TTC549 (cell line): ENCODE results near the gene ZNF326.

Source experiments
- FAIRE-seq: peaks from 2 replicates; lab custom pipeline; 2012; peaks lifted over from hg19 to GRCh38; lab: Jason Lieb, UNC

ZNF326 gene, protein sequence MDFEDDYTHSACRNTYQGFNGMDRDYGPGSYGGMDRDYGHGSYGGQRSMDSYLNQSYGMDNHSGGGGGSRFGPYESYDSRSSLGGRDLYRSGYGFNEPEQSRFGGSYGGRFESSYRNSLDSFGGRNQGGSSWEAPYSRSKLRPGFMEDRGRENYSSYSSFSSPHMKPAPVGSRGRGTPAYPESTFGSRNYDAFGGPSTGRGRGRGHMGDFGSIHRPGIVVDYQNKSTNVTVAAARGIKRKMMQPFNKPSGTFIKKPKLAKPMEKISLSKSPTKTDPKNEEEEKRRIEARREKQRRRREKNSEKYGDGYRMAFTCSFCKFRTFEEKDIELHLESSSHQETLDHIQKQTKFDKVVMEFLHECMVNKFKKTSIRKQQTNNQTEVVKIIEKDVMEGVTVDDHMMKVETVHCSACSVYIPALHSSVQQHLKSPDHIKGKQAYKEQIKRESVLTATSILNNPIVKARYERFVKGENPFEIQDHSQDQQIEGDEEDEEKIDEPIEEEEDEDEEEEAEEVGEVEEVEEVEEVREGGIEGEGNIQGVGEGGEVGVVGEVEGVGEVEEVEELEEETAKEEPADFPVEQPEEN

DNA sequence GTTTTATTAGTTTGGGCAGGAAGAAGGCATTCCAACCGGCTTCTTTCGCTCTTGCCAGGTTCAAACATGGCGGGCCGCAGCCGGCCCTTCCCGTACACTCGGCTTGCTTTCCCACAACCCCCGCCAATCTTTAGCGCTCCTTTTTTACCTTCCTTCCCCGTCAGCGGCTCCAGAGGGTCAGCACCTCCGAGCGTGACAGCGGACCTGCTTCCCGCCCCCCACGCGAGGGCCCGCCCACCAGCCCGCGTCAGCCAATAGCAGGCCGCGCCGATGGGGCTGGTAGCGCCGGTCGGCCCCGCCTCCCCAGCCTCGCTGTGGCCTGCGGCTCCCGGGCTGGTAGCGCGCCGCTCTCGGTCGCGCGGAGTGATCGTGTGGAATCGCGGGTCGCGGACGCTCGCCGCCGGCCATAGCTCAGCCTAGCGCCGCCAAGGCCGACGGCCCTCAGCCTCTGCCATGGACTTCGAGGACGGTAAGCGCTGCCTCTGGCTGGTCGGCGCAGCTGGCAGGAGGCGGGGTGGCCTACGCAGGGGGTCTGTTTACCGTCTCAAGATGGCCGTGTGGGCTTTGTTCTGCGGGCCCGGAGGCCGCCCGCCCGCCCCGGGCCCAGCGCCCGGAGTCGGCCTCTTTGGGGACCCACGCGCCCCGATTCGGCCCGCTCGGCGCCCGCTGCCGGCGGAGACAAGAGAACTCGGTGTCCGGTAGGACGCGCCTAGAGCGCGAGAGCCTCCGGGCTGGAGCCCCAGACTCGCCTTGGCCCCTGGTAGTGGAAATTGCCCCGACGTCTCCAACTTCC, at the start of gene ZNF326:
TSS of gene ZNF326 (plus strand) at position 306 of the 793 bp plus-strand sequence. CDS start at position 454, 148 bp downstream.
- FAIRE-seq, result peak; percentile 34

DNA sequence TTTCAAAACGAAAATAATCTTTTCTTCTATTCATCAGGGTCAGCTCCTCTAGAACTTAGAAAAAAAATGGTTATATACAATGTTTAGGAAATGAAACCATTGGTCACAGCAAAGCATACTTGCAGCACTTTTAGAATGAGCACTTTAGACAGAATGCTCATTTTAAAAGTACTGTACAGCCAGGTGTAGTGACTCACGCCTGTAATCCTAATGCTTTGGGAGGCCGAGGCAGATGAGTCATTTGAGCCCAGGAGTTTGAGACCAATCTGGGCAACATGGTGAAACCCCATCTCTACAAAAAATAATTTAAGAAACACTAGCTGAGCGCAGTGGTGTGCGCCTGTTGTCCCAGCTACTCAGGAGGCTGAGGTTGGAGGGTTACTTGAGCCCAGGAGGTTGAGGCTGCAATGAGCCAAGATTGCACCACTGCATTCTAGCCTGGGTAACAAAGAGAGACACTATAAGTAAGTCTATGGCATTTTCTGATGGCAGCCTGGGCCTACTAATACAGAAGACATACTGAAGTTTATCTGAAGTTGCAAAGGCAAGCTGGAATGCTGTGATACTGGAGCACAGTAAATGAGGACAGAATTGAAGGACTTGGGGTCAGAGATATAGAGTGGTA, 48.9 kb upstream of the ZNF326 start:
- no peak for FAIRE-seq

DNA sequence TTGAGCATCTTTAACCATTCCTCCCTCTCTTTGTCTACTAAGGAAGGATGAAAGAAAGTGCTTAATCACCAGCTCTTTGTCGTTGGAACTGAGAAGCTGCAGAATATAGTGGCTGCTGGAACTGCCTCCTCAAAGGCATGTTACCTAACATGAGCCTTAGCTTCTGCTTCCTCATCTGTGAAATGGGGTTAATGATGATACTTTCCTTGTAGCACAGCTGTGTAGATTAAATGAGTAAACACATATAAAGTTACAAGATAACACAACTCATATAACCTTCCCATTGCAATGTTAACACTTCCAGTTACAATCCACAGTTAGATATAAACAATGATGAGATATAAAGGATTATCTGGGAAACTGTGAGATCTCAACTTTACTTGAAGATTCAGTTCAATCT, 48.4 kb upstream of the ZNF326 start:
- FAIRE-seq, result no peak

DNA sequence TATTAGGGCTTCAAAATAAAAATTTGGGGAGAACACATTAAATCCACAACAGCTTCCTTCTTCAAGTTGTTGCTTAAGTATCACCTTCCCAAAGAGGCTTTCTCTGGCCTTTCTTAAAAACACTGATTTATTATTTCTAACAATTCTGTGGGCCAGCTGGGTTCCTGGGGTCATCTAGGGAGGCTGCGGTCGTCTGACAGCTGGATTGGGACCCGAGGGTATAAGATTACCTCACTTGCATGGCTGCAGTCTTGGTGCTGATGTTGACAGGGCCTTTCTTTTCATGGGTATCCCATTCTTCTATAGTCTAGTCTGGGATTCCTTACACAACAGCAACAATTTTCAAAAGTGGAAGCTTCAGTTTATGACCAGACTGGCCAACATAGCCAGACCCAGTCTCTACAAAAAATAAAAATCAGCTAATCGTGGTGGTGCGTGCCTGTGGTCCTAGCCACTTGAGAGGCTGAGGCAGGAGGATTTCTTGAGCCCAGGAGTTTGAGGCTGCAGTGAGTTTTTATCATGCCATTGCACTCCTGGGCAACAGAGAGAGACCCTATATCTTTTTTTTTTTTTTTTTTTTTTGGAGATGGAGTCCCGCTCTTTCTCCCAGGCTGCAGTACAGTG, 46.1 kb upstream of the ZNF326 start:
- no peak for FAIRE-seq

DNA sequence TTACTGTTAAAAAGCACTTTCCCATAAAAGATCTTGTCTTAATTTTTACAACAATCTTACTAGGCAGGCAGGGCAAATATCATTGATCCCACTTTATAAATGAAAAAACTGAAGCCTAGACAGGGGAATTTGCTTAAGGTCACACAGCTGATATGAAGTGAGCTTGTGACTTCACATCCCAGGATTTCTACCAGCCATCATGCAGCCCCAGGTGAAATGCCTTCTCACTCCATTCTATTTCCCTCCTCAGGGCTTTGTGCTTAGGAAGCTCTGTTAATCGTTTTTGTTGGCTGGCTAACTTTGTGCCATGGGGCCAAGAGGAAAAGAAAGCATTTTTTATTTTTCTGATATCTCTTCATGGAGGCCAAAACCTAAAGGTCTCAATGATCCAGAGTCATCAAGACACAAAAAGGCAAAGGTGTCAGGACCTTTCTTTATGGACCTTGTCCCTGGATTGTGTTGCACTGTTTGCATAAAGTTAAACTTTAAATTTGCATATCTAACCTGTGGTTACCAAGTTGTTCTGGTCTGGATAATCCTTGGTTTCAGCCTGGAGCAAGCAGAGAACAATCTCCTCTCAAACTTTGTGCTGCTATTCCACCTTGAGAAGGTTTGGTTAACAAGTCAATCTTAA, 44.8 kb upstream of the ZNF326 start:
- FAIRE-seq, result no peak

DNA sequence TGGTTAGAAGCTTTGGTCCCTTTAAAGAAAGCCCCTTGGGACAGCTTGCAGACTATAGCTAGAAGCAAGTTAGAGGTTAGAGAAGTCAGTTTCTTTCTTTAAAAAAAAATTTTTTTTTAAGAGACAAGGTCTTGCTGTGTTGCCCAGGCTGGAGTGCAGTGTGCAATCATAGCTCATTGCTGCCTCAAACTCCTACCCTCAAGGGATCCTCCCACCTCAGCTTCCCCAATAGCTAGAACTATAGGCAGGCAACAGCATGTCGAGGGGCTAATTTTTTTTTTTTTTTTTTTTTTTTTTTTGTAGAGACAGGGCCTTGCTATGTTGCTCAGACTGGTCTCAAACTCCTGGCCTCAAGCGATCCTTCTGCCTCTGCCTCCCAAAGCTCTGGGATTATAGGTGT, 44.2 kb upstream of the ZNF326 start:
- no peak for FAIRE-seq

DNA sequence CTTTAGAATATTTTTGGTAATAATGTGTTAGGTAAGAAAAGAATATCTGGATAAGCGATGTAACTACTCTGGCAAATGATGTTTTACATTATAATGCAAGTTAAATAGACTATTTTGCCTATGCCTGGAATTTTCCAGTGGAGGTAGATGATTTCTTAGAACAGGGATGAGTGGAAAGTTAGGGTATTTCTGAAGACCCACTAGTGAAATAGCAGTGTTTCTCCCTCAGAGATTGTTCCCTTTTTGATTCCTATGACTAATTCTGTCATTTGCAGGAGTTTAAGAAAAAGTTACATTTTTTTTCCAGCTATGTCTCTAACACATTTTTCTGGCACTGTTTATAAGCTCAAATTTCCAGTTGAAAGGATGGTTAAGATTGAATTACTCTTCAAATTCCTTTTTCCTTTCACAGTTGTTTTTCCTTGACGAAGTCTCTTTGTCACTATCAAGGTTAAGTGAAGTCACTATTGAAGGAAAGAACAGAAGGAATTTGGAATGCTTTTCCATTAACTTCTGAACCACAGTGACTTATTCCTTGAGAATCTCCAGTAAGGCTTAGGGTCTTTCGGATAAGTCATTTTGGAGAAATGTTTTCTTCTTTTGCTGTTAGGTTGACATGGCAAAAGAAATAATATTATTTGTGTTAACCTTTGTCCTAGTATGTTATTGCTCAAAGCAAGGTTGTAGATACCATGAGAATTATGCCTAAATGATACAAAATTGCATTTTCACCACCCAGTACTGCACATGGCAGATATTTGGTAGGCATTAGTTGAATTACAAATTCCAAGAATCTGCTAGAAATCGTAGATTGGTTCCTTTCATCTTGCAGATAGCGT, 42.9 kb upstream of the ZNF326 start:
- no peak for FAIRE-seq

DNA sequence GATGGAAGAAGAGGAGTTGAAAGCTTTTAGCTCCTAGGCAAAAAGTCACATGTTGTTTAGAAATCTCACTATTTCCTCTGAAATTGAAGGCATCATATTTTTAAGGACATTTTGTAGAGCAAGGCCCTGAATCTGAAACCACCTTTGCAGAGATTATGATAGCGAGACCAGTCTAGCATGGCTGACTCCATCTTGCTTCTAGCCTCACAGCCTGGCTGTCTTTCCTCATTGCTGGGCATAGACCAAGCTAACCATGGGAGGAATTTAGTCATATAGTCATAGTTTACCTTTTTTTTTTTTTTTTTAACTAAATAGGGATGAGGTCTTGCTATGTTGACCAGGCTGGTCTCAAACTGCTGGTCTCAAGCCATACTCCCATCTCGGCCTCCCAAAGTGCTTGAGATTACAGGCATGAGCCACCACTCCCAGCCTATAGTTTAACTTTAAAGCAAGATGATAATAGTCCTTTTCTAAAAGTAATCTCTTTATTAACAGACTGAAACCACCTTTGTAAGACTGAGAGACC, 42.2 kb upstream of the ZNF326 start:
- no peak for FAIRE-seq

DNA sequence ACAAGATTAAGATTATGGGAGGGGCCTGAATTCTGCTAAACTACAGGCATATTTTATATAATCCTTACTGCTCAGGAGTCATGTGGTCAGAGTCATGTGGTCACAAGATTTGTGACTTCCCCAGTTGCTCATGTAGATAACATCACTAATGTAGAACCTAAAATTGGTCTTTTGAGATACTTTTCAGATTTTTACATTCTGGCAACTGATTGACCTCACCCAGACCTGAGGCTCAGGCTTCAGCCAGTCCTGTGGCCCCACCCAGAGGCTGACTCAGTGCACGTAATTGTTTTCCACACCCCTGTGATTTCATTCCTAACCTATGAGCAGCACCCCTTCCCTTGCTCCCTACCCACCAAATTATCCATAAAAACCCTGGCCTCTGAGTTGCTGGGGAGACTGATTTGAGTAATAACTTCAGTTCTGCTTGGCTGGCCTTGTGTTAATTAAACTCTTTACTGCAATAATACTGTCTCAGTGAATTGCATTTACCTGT, 41.7 kb upstream of the ZNF326 start:
- FAIRE-seq, result no peak

DNA sequence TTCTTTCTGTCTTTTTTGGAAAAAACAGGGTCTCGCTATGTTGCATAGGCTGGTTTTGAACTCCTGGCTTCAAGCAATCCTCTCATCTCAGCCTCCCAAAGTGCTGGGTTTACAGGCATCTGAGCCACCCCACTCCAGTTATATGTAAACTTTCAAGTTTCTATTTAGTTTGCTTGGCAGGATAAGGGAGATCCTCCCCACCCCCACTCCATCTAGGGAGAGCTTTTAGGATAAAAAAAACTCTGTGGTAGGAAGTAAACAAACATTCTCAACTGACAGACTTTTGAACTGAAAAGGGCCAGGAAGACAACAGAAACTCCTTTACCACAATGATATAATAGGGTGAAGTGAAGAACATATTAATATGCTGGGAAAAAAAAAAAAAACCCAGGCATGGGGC, 41.0 kb upstream of the ZNF326 start:
- FAIRE-seq, result no peak

DNA sequence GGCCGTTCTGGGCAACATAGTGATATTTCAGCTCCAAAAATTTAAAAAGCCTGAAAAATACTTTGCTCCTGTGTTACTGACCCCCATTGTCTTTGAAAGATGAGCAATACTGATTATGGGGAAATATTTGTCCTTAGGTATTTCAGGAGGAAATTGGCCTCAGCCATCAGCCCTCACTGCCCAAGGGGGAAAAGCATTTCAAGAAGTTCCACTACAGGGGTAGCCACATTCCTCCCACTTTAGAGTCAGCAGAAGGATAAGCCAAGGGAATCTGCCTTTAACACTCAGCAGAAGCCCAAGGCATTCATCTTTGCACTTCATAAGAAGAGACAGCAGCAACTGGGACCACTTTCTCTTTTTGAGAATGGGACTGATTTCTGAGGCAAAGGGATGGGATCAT, 40.5 kb upstream of the ZNF326 start:
- FAIRE-seq, result no peak

DNA sequence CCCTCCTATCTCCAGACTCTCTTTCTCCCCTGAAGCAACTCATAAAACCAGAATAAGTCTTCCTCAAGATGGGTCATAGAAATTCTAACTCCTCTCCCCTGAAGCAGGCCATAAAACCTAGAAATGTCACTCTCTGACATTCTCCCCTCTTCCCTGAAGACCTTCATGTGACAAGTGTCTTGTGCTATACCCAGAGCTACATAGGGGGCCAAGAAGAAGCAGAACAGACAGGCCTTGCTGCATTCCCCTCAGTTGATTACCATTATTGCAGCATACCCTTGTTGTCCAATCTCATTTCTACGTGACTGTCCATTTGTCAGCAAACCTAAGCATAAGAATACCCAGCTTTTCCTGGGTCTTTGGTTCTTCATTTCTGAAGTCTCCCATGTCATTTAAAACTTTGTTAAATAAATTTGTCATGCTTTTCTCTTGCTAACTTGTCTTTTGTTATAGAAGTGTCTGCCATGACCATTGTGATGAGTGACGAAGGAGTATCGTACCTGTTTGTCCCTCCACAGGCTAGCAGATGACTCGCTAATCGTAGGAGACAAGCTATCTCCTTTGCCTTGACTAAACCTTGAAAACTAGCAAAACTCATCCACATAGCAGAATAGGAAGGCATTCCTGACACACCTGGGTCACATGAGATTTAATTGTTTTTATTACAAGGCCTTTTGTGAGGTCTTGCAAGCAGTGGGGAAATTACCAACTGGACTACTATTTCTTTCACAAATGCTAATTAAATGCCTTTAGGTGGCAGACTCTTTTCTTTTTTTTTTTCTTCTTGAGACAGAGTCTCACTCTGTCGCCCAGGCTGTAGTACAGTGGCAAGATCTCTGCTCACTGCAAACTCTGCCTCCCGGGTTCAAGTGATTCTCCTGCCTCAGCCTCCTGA, 39.4 kb upstream of the ZNF326 start:
- no peak for FAIRE-seq

DNA sequence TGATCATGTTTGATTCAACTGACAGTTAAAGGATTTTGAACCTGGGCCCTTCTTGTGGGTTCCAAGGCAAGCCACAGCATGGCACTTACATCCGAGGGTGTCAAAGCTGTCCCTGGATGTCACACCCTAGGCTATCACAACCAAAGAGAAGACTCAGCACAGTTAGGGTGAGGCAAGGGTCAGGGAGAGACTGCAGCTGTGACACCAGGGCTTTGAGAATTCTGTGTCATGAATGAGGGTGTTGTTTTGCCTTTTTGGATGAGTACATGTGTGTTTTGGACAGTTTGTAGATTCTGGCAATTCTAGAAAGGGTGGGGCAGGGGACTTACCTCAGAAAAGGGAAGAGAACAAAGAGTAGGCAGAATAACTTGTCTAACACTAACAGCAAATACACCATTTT, 37.8 kb upstream of the ZNF326 start:
- FAIRE-seq, result no peak

DNA sequence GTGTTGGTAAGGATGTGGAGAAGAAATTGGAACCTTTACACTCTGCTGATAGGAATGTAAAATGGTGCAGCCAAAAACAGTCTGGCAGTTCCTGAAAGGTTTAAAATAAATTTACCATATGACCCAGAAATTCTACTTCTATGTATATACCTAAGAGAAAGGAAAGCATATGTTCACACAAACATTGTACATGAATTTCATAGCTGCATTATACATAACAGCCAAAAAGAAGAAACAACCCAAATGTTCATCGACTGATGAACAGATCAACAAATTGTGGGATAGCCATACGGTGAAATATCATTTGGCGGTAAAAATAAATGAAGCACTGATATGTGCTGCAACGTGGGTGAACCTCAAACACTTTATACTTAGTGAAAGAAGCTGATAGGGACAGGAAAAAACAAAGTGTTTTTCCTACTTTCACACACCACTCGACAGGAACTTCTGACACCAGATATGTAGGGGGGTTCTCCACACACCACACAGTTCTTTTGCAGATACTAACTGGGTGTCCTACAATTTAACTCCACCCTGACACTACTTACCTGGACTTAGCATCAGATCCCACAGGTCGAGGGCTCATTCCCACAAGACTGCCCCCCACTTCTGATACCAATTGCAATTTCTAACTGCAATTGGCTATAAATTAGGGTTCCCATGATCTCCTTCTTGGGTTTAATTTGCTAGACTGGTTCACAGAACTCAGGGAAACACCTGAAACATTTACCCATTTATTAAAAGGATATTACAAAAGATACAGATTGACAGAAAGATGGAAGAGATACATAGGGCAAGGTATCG, 35.9 kb upstream of the ZNF326 start:
- no peak for FAIRE-seq

DNA sequence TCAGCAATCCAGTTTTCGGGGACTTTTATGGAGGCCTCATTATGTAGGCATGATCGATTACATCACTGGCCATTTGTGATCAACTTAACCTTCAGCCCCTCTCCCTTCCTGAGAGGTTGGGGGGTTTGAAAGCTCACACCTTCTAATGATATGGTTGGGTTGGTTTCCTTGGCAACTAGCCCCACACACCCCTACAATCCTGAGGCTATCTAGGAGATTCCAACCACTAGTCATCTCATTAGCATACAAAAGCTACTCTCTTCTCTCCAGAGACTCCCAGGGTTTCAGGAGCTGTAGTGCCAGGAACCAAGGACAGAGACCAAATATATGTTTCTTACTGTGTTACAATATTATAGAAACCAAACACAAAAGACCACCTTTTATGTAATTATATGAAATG, 35.2 kb upstream of the ZNF326 start:
- no peak for FAIRE-seq

DNA sequence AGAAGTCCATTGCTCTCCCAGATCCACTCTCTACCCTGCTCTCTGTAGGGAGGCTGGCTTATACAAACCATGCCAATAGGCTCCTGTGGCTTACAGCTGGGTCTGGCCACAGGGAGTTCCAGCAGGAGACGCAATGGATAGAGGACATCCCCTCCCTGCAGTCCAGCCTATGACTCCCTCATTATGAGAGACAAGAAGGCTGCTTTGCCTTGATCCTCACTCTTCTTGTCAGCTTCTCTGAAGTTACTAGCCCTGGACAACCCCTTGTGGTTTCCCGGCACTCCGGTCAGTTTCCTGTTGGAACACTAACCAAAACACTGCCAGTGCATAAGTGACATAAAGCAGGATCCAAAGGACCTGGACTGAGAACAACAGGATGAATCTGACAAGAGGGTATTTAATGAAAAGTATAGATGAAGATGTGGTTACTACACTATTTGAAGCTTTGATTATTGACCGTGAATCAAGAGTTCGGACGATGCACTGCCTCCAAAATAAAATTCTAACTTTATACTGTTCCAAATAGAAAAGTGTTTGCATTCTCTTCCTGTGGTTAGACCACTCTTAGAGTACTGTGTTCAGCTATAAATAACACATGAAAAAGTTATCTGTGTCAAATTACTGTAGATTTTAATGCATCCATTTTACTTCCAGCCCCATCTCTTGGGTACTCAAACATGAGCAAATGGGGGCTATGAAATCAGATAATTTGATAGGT, 32.7 kb upstream of the ZNF326 start:
- FAIRE-seq, result no peak

DNA sequence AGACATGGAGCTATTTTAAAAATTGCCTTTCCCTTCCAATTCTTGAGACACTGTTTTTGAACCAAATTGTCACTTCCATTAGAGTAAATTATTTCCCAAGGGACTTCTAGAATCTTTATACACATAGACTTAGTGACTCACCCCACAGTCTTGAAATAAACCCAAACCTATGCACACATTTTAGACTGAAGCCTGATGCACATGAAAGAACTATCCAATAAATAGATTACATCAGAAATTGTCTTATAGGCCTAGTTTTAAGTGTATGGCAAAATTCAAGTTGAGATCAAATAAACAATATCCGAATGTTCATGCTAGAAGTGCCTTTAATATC, 32.2 kb upstream of the ZNF326 start:
- FAIRE-seq, result no peak

DNA sequence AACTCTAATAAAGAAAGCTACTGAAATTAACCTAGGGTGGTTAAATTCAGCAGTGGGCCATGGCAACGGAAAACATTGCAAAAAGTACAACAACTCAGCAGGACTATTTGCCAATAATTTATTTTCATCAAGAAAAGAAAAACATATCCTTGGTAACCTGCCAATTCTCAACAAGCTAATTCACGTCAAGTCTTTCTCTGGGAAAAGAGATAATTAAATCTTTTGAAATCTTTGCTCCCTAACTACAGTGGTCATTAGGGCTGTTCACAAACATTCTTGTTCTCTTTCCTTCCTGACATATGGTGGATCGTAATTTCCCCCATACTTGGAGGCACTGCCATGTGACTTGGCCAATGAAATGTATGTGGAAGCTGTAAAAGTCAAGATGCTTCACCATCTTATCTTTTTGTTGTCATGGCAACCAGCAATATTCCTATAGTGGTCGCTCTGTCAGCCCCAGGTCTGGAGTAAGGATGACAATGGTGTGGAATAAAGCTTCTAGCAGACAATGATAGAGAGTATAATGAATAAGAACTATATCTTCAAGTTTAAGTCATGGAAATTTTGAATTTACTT, 29.6 kb upstream of the ZNF326 start:
- FAIRE-seq, result no peak
